GM12874 (cell line): Measurements from ENCODE around the gene METRN.

Experiments used
- TF ChIP-seq, protein P1 (sequence below): IDR thresholded peaks from 2 replicates; pipeline ENCODE4 v1.5.1; 2011; ENCODE audit warnings: low read depth, mild to moderate bottlenecking, control low read depth, low read length, moderate library complexity; ENCODE audit not compliant: insufficient read depth

Gene METRN

DNA sequence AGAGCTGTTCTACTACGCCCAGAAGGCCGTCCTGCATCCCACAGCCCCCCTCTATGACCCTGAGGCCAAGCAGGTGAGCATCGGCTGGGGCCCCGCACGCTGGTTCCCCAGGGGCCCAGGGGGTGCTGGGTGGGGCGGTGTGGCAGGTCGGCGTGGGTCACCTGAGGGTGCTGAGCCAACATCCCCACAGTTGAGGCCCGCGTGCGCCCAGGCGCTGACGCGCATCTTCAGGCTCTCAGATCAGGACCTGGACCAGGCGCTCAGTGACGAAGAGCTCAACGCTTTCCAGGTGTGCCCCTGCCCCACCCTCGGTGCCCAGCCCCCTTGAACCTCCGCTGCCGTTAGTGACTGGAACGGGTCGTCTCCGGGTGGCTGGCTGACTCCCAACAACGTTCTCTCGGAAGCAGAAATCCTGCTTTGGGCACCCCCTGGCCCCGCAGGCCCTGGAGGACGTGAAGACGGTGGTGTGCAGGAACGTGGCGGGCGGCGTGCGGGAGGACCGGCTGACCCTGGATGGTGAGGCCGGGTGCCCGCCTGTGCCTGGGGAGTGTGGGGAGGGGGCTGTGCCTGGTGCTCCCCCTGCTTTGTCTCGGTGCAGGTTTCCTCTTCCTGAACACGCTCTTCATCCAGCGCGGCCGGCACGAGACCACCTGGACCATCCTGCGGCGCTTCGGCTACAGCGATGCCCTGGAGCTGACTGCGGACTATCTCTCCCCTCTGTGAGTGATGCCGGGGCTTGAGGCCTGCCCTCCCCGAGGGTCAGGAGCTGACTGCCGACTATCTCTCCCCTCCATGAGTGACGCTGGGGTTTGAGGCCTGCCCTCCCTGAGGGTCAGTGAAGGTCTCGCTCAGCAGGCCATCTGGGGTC lies 44.2 kb upstream of the METRN start:
- TF ChIP-seq, protein P1, sequence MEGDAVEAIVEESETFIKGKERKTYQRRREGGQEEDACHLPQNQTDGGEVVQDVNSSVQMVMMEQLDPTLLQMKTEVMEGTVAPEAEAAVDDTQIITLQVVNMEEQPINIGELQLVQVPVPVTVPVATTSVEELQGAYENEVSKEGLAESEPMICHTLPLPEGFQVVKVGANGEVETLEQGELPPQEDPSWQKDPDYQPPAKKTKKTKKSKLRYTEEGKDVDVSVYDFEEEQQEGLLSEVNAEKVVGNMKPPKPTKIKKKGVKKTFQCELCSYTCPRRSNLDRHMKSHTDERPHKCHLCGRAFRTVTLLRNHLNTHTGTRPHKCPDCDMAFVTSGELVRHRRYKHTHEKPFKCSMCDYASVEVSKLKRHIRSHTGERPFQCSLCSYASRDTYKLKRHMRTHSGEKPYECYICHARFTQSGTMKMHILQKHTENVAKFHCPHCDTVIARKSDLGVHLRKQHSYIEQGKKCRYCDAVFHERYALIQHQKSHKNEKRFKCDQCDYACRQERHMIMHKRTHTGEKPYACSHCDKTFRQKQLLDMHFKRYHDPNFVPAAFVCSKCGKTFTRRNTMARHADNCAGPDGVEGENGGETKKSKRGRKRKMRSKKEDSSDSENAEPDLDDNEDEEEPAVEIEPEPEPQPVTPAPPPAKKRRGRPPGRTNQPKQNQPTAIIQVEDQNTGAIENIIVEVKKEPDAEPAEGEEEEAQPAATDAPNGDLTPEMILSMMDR: no peak

DNA sequence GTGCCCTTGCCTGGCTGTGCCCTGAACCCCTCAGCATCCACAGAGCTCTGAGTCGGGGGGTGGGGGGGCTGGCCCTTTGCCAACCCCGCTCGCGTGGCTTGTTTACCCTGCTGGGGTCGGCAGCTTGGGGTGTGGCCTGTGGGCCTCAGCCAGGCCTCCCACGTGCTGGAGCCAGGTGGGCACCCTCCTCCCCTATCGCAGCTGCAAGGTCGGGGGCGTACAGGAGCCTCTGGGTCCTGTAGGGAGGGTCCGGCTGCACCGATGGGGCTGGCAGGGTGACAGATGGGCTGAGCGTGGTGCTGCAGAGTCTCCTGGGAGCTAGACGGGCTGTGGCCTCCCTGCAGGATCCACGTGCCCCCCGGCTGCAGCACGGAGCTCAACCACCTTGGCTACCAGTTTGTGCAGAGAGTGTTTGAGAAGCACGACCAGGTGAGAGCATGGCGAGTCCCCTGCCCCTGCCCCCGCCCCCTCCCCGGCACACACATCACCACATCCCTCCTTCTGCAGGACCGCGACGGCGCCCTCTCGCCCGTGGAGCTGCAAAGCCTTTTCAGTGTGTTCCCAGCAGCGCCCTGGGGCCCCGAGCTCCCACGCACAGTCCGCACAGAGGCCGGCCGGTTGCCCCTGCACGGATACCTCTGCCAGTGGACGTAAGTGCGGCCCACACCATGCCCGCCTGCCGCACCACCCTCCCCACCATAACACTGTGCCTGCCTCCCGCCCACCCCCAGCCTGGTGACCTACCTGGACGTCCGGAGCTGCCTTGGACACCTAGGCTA lies 43.4 kb upstream of the METRN start:
- TF ChIP-seq, protein P1: no peak

DNA sequence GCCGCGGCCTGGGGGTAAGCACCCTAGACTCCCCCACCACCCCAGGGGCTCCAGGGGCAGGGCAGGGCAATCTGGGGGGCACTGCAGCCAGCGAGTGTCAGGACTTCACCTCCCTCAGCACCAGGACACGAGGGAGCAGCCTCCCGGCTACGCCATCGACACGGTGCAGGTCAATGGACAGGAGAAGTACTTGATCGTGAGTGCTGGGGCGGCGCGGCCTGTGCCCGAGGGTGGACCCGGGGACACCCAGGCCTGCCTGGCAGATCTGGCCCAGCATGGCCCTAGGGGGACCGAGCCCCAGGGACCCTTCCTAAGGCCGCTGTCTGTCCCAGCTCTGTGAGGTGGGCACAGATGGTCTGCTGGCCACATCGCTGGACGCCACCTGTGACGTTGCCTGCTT lies 42.5 kb upstream of the METRN start:
- TF ChIP-seq, protein P1: no peak

DNA sequence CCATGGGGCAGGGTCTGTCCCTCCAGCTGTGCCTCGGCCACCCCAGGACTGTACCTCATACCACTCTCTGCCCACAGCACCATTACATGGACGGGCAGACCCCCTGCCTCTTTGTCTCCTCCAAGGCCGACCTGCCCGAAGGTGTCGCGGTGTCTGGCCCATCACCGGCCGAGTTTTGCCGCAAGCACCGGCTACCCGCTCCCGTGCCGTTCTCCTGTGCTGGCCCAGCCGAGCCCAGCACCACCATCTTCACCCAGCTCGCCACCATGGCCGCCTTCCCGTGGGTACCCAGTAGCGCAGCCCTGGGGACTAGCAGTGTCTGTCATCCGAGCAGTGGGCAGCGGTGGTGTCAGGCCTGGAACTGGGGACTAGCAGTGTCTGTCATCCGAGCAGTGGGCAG lies 42.1 kb upstream of the METRN start:
- TF ChIP-seq, protein P1: no peak

DNA sequence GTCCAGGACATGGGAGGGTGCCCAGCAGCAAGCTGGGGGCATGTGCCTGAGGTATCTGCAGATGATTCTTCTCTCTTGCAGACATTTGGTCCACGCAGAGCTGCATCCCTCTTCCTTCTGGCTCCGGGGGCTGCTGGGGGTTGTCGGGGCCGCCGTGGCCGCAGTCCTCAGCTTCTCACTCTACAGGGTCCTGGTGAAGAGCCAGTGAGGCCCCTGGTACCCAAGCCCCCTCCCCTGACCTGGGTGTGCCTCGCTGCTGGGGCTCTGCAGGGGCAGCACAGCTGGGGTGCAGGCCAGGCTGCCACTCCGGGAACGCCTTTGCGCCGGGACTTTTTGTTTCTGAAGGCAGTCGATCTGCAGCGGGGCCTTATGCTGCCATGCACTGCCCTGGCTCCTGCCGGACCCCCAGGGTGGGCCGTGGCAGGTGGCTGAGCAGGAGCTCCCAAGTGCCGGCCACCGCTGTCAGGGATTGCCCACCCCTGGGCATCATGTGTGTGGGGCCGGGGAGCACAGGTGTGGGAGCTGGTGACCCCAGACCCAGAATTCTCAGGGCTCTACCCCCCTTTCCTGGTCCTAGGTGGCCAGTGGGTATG lies 41.4 kb upstream of the METRN start:
- TF ChIP-seq, protein P1: no peak

DNA sequence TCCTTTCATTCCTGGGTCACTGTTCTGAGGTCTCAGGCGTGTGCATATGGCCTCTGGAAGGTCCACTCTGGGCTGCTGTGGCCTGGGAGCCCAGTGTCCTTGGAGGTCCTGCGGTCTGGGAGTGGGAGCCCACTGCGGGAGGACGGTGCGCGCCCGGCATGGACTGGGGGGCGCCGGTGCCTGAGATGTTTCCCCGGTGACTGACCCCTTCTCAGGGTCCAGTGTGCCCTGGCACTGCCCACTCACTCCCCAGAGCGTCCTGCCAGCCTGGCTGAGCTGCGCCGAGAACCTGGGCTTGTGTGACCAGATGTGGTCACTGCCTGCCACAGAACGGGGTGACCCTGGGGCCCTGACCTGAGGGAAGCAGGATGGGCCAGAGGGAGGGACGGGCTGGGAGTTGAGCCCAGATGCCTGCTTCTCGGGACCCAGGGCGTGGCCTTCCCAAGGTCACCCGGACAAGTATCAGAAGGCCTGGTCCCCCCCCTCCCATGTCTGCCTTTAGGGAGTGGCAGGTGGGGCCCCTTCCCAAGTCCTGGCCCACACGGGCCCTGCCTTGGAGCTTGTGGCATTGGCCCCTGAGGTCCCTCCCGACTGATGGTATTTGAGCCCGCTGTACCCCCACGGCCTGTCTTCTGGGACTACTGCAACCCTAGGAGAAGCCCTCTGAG lies 40.6 kb upstream of the METRN start:
- TF ChIP-seq, protein P1: no peak
